A549 (cell line): ENCODE measurements around the gene RAP2A. TPM values are rescaled to one million over a fixed set of nuclear protein-coding genes. Genes with fewer than 3 reads are reported as not detected.

Experiments used
- ATAC-seq, 2 experiments: fragments of 200-7000 bp in 1 of 2; fragments of >200 bp in 1 of 2; cut with Nextera tagmentation in 1 of 2; cut with Tn5 transposase in 1 of 2; 3 replicates each; pipeline versions ENCODE4 v1.8.0 to v1.9.1; 2018 to 2020; ENCODE audit warnings: mild to moderate bottlenecking in 1 of 2, moderate library complexity in 1 of 2
- CTCF ChIA-PET: fragments of 300-600 bp; sonication (Branson Sonifier 250); formaldehyde crosslinking; extraction: SDS; loops from one replicate; lab custom pipeline; 2021; ENCODE audit warnings: antibody characterized with exemption, inconsistent platforms; lab: Yijun Ruan, JAX
- POLR2A ChIA-PET: fragments of 350-600 bp; formaldehyde crosslinking; extraction: SDS; loops from one replicate; lab custom pipeline; 2021; ENCODE audit warnings: antibody characterized with exemption, inconsistent platforms; lab: Yijun Ruan, JAX
- DNase-seq, 2 experiments: peaks; one replicate each; pipeline versions ENCODE4 v3.0.0 to v3.0.0-alpha.2; 2011 to 2016; ENCODE audit warnings: low read depth in 1 of 2, low spot score in 1 of 2
- FAIRE-seq: peaks from 2 replicates; lab custom pipeline; 2011; peaks lifted over from hg19 to GRCh38; lab: Jason Lieb, UNC
- H3K27ac ChIP-seq, 2 experiments: fragments of >200 bp; sonication (Bioruptor Twin); formaldehyde crosslinking; 3 replicates each; pipeline ENCODE4 v1.5.1; 2016 to 2017
- H3K4me1 ChIP-seq: fragments of >200 bp; sonication (Bioruptor Twin); formaldehyde crosslinking; 3 replicates; pipeline ENCODE4 v1.6.1; 2016
- H3K4me2 ChIP-seq: fragments of >200 bp; sonication (Bioruptor Twin); formaldehyde crosslinking; 3 replicates; pipeline ENCODE4 v1.6.1; 2016
- H3K4me3 ChIP-seq: fragments of >200 bp; sonication (Bioruptor Twin); formaldehyde crosslinking; 3 replicates; pipeline ENCODE4 v1.5.1; 2016
- H3K9me3 ChIP-seq: fragments of >200 bp; sonication (Bioruptor Twin); formaldehyde crosslinking; 3 replicates; pipeline ENCODE4 v1.6.1; 2016
- BHLHE40 ChIP-seq: IDR thresholded peaks from 2 replicates; pipeline ENCODE4 v1.6.1; 2012; ENCODE audit warnings: low read depth, low read length, inconsistent platforms
- CEBPB ChIP-seq, 2 experiments: fragments of >200 bp in 1 of 2; sonication (Bioruptor Twin) in 1 of 2; formaldehyde crosslinking in 1 of 2; IDR thresholded peaks; 2 replicates each; pipeline ENCODE4 v1.6.1; 2012 to 2016
- FOXS1 ChIP-seq: fragments of 250-450 bp; sonication (Bioruptor Pico); IDR thresholded peaks from 2 replicates; pipeline ENCODE4 v1.5.0; 2020; ENCODE audit warnings: mild to moderate bottlenecking, moderate library complexity
- GATA3 ChIP-seq: IDR thresholded peaks from 2 replicates; pipeline ENCODE4 v1.6.1; 2012; ENCODE audit warnings: borderline replicate concordance
- HOXB13 ChIP-seq: fragments of 250-450 bp; sonication (Bioruptor Pico); IDR thresholded peaks from 2 replicates; pipeline ENCODE4 v1.5.0; 2020; ENCODE audit warnings: low read depth, mild to moderate bottlenecking, moderate library complexity
- JUN ChIP-seq, 2 experiments: fragments of >200 bp; sonication (Bioruptor Twin); formaldehyde crosslinking; IDR thresholded peaks; 2 replicates in 1 of 2; 3 replicates in 1 of 2; pipeline ENCODE4 v1.6.1; 2016 to 2017
- JUNB ChIP-seq: fragments of >200 bp; sonication (Bioruptor Twin); formaldehyde crosslinking; IDR thresholded peaks from 2 replicates; pipeline ENCODE4 v1.6.1; 2016
- KDM5A ChIP-seq: fragments of 200-600 bp; sonication (generic); IDR thresholded peaks from 2 replicates; pipeline ENCODE4 v1.6.1; 2016; ENCODE audit warnings: antibody characterized with exemption, mild to moderate bottlenecking
- MAFK ChIP-seq: fragments of 450-650 bp; IDR thresholded peaks from 2 replicates; pipeline ENCODE4 v1.6.1; 2014; ENCODE audit not compliant: partially characterized antibody
- MAZ ChIP-seq: fragments of 150-350 bp; IDR thresholded peaks from 2 replicates; pipeline ENCODE4 v1.6.1; 2014; ENCODE audit warnings: antibody characterized with exemption, low read depth, low read length, borderline replicate concordance
- POLR2A ChIP-seq: IDR thresholded peaks from 2 replicates; pipeline ENCODE4 v1.6.1; 2012; ENCODE audit warnings: mild to moderate bottlenecking, low read length
- RARB ChIP-seq: fragments of 250-450 bp; sonication (Bioruptor Pico); IDR thresholded peaks from 2 replicates; pipeline ENCODE4 v1.8.0; 2021; ENCODE audit warnings: mild to moderate bottlenecking, moderate library complexity
- RNF2 ChIP-seq: fragments of 200-600 bp; sonication (generic); IDR thresholded peaks from 2 replicates; pipeline ENCODE4 v1.6.1; 2016; ENCODE audit warnings: low read depth, mild to moderate bottlenecking, antibody characterized with exemption, moderate library complexity, borderline replicate concordance
- SMC3 ChIP-seq: fragments of >200 bp; sonication (Bioruptor Twin); formaldehyde crosslinking; IDR thresholded peaks from 3 replicates; pipeline ENCODE4 v1.6.1; 2018; ENCODE audit warnings: inconsistent platforms
- SREBF2 ChIP-seq: fragments of 450-650 bp; IDR thresholded peaks from 2 replicates; pipeline ENCODE4 v1.6.1; 2014; ENCODE audit warnings: mild to moderate bottlenecking, moderate library complexity
- ZFP36 ChIP-seq: fragments of 450-650 bp; IDR thresholded peaks from 2 replicates; pipeline ENCODE4 v1.6.1; 2014; ENCODE audit warnings: borderline replicate concordance; ENCODE audit not compliant: partially characterized antibody
- ZNF302 ChIP-seq: fragments of 250-450 bp; sonication (Bioruptor Pico); IDR thresholded peaks from 2 replicates; pipeline ENCODE4 v1.9.0; 2021; ENCODE audit warnings: inconsistent platforms, mild to moderate bottlenecking, moderate library complexity
- WGBS: methylation state at CpG from one replicate; pipeline ENCODE4 v1.1.6; 2017; ENCODE audit errors: missing lambda C conversion rate; 5-methylcytosine and 5-hydroxymethylcytosine counted together
- polyA plus RNA-seq, 4 experiments: library from polyadenylated mRNA; depleted of rRNA in 3 of 4; stranded (reverse); fragments of >200 nt; fragmentation: RNase III in 1 of 4; extraction: RNeasy Plus Mini Kit Qiagen cat#74134 plus additional on column Dnase treatment in 1 of 4; gene quantifications; 2 replicates in 3 of 4; 3 replicates in 1 of 4; pipeline ENCODE4 v1.2.3, GENCODE V29; 2011 to 2017
- TF ChIP-seq, protein P1 (sequence below): fragments of 250-450 bp; sonication (Bioruptor Pico); IDR thresholded peaks from 2 replicates; pipeline ENCODE4 v1.5.0; 2020; ENCODE audit warnings: low read depth, mild to moderate bottlenecking, moderate library complexity
- TF ChIP-seq, protein P2 (sequence below): fragments of 250-450 bp; sonication (Bioruptor Pico); IDR thresholded peaks from 2 replicates; pipeline ENCODE4 v1.5.0; 2021; ENCODE audit warnings: mild to moderate bottlenecking, moderate library complexity, borderline replicate concordance
- TF ChIP-seq, protein P3 (sequence below): fragments of >200 bp; sonication (Bioruptor Twin); formaldehyde crosslinking; IDR thresholded peaks from 3 replicates; pipeline ENCODE4 v1.6.1; 2016
- TF ChIP-seq, protein P4 (sequence below): IDR thresholded peaks from 2 replicates; pipeline ENCODE4 v1.6.1; 2012

The RAP2A gene
- polyA plus RNA-seq, 2 of the 4 experiments (the other 2 are of a cell fraction) = 8.7 to 10.9 TPM

DNA sequence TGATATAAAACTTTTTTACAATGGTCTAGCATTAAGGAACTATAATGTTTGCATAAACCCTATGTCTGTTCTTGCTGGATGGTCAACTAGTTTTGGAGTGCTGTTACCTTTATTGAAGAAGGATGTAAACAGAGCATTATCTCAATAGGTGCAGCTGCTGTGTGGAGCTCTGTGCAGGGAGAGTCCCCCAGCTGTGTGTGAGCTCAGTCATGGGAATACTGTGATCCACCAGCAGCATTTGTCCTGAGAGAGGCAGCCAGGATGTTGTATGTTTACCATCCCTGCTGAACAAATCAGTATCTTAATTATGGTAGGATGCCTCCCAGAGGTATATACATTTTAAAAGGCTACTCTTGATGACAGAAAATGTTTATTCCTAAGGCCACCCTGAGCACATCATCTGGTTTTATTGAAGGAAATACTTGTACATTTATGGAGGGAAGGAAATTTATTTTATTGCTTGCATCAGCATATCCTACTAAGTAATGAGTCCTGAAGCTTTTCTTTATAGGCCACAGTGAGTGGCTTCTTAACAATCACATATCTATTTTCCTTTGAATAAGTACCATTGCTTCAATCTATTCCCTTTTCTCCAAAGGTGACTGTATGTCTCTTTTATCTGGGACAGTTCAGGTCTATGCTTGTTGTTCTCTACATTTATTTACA is 11.7 kb downstream of the RAP2A start:
- ChIA-PET POLR2A (no interaction called here), CTCF (no interaction called here)
- H3K27ac ChIP-seq = no peak overlapping the region
- DNase-seq (no peak), FAIRE-seq (no peak), ATAC-seq (no peak)
- H3K9me3 ChIP-seq = no peaks in the 10 kb centered on the region
- TF ChIP-seq, protein P1, sequence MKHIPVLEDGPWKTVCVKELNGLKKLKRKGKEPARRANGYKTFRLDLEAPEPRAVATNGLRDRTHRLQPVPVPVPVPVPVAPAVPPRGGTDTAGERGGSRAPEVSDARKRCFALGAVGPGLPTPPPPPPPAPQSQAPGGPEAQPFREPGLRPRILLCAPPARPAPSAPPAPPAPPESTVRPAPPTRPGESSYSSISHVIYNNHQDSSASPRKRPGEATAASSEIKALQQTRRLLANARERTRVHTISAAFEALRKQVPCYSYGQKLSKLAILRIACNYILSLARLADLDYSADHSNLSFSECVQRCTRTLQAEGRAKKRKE (CRISPR knock-in tag) = no peak
- no peak for TF ChIP-seq SMC3
- TF ChIP-seq MAFK = peak; percentile 75
- no peak for TF ChIP-seq HOXB13 (CRISPR knock-in tag)
- TF ChIP-seq, protein P2, sequence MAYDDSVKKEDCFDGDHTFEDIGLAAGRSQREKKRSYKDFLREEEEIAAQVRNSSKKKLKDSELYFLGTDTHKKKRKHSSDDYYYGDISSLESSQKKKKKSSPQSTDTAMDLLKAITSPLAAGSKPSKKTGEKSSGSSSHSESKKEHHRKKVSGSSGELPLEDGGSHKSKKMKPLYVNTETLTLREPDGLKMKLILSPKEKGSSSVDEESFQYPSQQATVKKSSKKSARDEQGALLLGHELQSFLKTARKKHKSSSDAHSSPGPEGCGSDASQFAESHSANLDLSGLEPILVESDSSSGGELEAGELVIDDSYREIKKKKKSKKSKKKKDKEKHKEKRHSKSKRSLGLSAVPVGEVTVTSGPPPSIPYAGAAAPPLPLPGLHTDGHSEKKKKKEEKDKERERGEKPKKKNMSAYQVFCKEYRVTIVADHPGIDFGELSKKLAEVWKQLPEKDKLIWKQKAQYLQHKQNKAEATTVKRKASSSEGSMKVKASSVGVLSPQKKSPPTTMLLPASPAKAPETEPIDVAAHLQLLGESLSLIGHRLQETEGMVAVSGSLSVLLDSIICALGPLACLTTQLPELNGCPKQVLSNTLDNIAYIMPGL (CRISPR knock-in tag) = no peak
- TF ChIP-seq JUN (IDR thresholded peaks at IDR 0.05) = no peak
- no peak overlapping the region for H3K4me2 ChIP-seq
- H3K4me3 ChIP-seq = no peak overlapping the region
- no peaks in the 10 kb centered on the region for H3K4me1 ChIP-seq

DNA sequence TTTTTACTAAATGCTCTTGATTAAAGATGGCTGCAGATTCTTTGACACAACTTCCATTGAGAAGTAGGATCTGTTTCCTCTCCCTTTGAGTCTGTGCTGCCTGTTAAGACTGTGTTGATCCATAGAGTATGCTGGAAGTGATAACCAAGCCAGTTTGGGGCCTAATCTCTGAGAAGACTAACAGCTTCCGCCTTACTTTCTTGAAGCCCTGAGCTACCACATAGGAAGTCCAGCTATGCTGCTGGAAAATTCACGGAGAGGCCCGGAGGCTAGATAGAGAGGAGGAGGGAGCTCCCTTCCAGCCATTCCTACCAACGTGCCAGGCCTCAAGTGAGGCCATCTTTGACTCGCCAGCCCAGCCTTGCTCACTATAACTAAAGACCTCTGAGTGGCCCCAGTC is 12.5 kb downstream of the RAP2A start:
- DNase-seq (no peak), FAIRE-seq (no peak), ATAC-seq (no peak)
- Histone ChIP-seq H3K4me3 (no peak overlapping the region), H3K4me1 (no peaks in the 10 kb centered on the region), H3K9me3 (no peaks in the 10 kb centered on the region), H3K27ac (no peak overlapping the region), H3K4me2 (no peak overlapping the region)
- ChIA-PET CTCF (no interaction called here), POLR2A (no interaction called here)
- TF ChIP-seq KDM5A = no peak
- no peak for TF ChIP-seq BHLHE40
- TF ChIP-seq, protein P3, sequence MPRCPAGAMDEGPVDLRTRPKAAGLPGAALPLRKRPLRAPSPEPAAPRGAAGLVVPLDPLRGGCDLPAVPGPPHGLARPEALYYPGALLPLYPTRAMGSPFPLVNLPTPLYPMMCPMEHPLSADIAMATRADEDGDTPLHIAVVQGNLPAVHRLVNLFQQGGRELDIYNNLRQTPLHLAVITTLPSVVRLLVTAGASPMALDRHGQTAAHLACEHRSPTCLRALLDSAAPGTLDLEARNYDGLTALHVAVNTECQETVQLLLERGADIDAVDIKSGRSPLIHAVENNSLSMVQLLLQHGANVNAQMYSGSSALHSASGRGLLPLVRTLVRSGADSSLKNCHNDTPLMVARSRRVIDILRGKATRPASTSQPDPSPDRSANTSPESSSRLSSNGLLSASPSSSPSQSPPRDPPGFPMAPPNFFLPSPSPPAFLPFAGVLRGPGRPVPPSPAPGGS = no peak
- no peak for TF ChIP-seq MAZ
- no peak for TF ChIP-seq RNF2
- no peak for TF ChIP-seq GATA3
- TF ChIP-seq SREBF2 = no peak
- TF ChIP-seq, protein P4, sequence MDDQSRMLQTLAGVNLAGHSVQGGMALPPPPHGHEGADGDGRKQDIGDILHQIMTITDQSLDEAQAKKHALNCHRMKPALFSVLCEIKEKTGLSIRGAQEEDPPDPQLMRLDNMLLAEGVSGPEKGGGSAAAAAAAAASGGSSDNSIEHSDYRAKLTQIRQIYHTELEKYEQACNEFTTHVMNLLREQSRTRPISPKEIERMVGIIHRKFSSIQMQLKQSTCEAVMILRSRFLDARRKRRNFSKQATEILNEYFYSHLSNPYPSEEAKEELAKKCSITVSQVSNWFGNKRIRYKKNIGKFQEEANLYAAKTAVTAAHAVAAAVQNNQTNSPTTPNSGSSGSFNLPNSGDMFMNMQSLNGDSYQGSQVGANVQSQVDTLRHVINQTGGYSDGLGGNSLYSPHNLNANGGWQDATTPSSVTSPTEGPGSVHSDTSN = no peak
- TF ChIP-seq FOXS1 = no peak
- no peak for TF ChIP-seq CEBPB (IDR thresholded peaks at IDR 0.05)
- no peak for TF ChIP-seq POLR2A
- TF ChIP-seq RARB (CRISPR knock-in tag) = no peak
- TF ChIP-seq MAFK = no peak
- TF ChIP-seq ZFP36 = no peak
- TF ChIP-seq JUNB = no peak
- TF ChIP-seq ZNF302 (CRISPR knock-in tag) = no peak
- WGBS = 96% methylated on average over 5 of the region's 5 CpGs
